ENCODE measurements around the gene POLE2. TPM values are rescaled to one million over a fixed set of nuclear protein-coding genes. Genes with fewer than 3 reads are reported as not detected.
"Not testable (repeated sequence)": the region's sequence is repeated elsewhere in the genome, so short reads cannot be mapped to it uniquely, and the experiment has no call there.

POLE2 gene
- total RNA-seq, 1 donor from 2014 or later, result 4.9 TPM

DNA sequence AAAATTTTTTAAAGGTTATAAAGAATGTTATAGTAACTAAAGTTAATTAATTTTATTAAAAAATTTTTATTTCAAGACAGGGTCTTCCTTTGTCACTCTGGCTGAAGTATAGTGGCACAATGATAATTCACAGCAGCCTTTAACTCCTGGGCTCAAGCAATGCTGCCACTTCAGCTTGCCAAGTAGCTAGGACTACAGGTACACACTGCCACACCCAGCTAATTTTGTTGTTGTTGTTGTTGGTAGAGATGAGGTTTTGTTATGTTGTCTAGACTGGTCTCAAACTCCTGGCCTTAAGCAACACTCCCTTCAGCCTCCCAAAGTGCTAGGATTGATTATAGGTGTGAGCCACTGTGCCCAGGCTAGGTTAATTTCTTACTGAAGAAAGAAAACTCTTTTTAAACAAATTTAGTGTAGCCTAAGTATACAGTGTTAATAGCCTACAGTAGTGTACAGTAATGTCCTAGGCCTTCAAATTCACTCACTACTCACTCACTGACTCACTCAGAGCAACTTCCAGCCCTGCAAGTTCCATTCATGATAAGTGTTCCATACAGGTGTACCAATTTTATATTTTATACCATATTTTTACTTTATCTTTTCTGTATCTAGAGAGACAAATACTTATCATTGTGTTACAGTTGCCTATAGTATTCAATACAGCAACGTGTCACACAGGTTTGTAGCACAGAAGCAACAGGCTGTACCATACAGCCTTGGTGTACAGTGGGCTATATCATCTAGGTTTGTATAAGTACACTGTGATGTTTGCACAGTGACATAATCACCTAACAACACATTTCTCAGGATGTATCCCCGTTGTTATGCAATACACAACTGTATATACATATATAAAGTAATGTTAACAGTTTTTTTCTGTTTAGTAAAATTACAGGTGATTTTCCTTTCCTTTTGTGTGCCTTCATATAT, 28.2 kb downstream of the POLE2 start:
- Histone ChIP-seq H3K4me3 (no peak overlapping the region), H3K4me1 (no peaks in the 10 kb centered on the region), H3K27ac (no peak overlapping the region), H3K27me3 (no peaks in the 10 kb centered on the region), H3K9me3 (no peaks in the 10 kb centered on the region), H3K36me3 (no peaks in the 10 kb centered on the region)
- DNase-seq (ENCODE audit: extremely low spot score in 2 of 2), result no peak
- TF ChIP-seq, protein P1, sequence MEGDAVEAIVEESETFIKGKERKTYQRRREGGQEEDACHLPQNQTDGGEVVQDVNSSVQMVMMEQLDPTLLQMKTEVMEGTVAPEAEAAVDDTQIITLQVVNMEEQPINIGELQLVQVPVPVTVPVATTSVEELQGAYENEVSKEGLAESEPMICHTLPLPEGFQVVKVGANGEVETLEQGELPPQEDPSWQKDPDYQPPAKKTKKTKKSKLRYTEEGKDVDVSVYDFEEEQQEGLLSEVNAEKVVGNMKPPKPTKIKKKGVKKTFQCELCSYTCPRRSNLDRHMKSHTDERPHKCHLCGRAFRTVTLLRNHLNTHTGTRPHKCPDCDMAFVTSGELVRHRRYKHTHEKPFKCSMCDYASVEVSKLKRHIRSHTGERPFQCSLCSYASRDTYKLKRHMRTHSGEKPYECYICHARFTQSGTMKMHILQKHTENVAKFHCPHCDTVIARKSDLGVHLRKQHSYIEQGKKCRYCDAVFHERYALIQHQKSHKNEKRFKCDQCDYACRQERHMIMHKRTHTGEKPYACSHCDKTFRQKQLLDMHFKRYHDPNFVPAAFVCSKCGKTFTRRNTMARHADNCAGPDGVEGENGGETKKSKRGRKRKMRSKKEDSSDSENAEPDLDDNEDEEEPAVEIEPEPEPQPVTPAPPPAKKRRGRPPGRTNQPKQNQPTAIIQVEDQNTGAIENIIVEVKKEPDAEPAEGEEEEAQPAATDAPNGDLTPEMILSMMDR (IDR thresholded peaks at IDR 0.05), result no peak
- TF ChIP-seq POLR2A (IDR thresholded peaks at IDR 0.05) (no peak), POLR2AphosphoS5 (IDR thresholded peaks at IDR 0.05; ENCODE audit: insufficient read depth in 1 of 2, low read depth in 1 of 2) (no peak)
- intact Hi-C loops (cut with DNase I), result no loop called here

DNA sequence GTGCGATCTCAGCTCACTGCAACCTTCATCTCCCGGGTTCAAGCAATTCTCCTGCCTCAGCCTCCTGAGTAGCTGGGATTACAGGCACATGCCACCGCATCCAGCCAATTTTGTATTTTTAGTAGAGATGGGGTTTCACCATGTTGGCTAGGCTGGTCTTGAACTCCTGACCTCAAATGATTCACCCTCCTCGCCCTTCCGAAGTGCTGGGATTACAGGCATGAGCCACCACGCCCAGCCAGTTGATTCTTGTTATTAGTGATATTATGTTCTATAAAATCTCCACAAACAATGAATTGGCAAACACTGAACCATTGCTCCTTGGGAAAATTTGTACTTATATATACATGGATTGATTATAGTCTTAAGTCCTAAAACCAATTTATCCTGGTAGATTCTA, 30.5 kb downstream of the POLE2 start:
- H3K9me3 ChIP-seq; H3K27ac ChIP-seq; H3K4me3 ChIP-seq; H3K36me3 ChIP-seq; DNase-seq (ENCODE audit: extremely low spot score in 2 of 2); intact Hi-C loops (cut with DNase I); H3K27me3 ChIP-seq; H3K4me1 ChIP-seq: not testable (repeated sequence)

DNA sequence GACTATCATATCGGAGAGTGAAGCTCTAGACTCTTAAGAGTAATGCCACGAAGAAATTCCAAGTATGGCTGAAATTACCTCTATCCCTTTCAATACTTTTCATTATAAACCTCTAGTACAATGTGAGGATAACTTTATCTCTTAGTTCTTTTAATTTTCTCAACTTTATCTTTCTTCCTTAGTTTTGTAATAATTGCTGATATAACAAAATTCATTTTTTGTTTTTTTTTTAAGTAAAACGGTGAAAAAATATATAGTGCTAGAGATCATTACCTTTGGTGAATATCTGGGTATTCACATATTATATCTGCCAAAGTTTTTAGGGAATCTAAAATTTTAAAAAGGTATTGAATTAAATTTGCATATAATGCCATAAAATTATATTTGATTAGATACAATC, 33.5 kb downstream of the POLE2 start:
- intact Hi-C loops (cut with DNase I), result no loop called here
- no peak for DNase-seq (ENCODE audit: extremely low spot score in 2 of 2)
- H3K36me3 ChIP-seq, result no peaks in the 10 kb centered on the region
- H3K9me3 ChIP-seq, result no peaks in the 10 kb centered on the region
- no peak overlapping the region for H3K27ac ChIP-seq
- H3K27me3 ChIP-seq, result no peaks in the 10 kb centered on the region
- H3K4me3 ChIP-seq, result no peak overlapping the region
- no peaks in the 10 kb centered on the region for H3K4me1 ChIP-seq
- no peak for TF ChIP-seq POLR2A (IDR thresholded peaks at IDR 0.05)

DNA sequence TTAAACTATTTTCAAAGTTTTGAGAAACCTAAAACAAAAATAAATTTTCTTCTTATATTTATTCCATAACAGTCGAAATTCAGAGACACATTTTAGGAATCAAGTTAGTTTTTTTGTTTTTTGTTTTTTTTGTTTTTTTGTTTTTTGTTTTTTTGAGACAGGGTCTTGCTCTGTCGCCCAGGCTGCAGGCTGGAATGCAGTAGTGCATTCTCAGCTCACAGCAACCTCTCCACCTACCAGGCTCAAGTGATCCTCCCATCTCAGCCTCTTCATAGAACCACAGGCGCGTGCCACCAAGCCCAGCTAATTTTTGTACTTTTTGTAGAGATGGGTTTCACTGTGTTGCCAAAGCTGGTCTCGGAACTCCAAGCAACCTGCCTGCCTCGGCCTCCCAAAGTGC, 34.5 kb downstream of the POLE2 start:
- intact Hi-C loops (cut with DNase I), result no loop called here
- Histone ChIP-seq H3K4me1 (no peaks in the 10 kb centered on the region), H3K9me3 (no peaks in the 10 kb centered on the region), H3K36me3 (no peaks in the 10 kb centered on the region), H3K4me3 (no peak overlapping the region), H3K27ac (no peak overlapping the region), H3K27me3 (no peaks in the 10 kb centered on the region)
- DNase-seq (ENCODE audit: extremely low spot score in 2 of 2), result no peak
- no peak for TF ChIP-seq POLR2A (IDR thresholded peaks at IDR 0.05)
- TF ChIP-seq, protein P1 (IDR thresholded peaks at IDR 0.05), result no peak
- TF ChIP-seq POLR2AphosphoS5 (IDR thresholded peaks at IDR 0.05; ENCODE audit: insufficient read depth in 1 of 2, low read depth in 1 of 2), result no peak

DNA sequence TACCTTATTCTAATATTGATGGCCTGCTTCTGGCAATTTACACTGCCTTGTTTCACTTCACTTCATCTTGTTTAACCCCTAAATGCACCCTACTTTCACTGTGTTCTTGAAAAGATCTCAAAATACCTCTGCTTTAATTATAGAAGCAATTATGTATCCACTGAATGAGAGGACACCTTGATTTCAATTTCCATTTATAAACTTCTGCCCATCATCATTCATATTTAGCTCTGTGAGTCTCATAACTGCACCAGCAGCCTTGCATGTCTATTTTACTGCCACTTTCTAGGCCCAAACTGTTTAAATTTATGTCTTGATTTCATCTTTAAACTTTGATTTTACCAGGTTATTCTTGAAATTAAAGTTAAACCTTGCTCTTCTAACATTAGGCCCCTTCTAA, 45.9 kb downstream of the POLE2 start:
- H3K4me3 ChIP-seq, result no peak overlapping the region
- no peak for DNase-seq (ENCODE audit: extremely low spot score in 2 of 2)
- H3K36me3 ChIP-seq, result no peaks in the 10 kb centered on the region
- intact Hi-C loops (cut with DNase I), result no loop called here
- peaks cover 36% of the 10 kb centered on the region for H3K4me1 ChIP-seq
- H3K27me3 ChIP-seq, result no peaks in the 10 kb centered on the region
- TF ChIP-seq, protein P1 (IDR thresholded peaks at IDR 0.05), result no peak
- no peak for TF ChIP-seq POLR2AphosphoS5 (IDR thresholded peaks at IDR 0.05; ENCODE audit: insufficient read depth in 1 of 2, low read depth in 1 of 2)
- no peak for TF ChIP-seq POLR2A (IDR thresholded peaks at IDR 0.05)
- no peak overlapping the region for H3K27ac ChIP-seq
- H3K9me3 ChIP-seq, result no peaks in the 10 kb centered on the region

DNA sequence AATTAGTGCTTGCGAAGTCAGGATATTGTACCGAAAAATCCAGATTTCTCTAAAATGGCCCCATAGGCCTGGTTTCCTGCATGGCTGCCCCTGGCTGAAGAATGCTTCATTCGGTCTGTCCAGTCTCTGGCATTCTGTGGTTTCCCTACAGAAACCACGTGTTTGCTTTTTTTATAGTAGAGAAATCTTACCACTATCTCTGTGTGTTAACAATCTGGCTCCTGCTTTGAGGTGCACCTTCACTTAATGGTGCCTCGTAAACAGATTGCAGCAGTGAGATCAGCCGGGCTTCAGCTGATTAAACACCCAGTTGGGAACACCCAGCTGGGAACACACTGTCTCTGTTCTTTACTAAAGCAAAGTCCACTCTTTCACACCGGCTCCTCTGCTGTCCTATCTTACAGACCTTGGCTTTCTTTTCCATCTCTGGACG, 46.3 kb downstream of the POLE2 start:
- Histone ChIP-seq H3K36me3 (no peaks in the 10 kb centered on the region), H3K4me3 (no peak overlapping the region), H3K9me3 (no peaks in the 10 kb centered on the region), H3K27ac (no peak overlapping the region), H3K27me3 (no peaks in the 10 kb centered on the region), H3K4me1 (peaks cover 40% of the 10 kb centered on the region)
- intact Hi-C loops (cut with DNase I), result loop anchor here (2.0 kb wide), 1 partner anchor 49 kb away; no protein-coding TSS in a partner anchor
- DNase-seq (ENCODE audit: extremely low spot score in 2 of 2), result no peak
- no peak for TF ChIP-seq POLR2AphosphoS5 (IDR thresholded peaks at IDR 0.05; ENCODE audit: insufficient read depth in 1 of 2, low read depth in 1 of 2)
- no peak for TF ChIP-seq POLR2A (IDR thresholded peaks at IDR 0.05)
- TF ChIP-seq, protein P1 (IDR thresholded peaks at IDR 0.05), result no peak
